MM.1S (cell line): Measurements from ENCODE around the gene VMP1.

Source experiments
- DNase-seq: peaks from one replicate; pipeline ENCODE4 v3.0.0-alpha.2; 2015
- H2AFZ ChIP-seq: fragments of 300-600 bp; sonication (generic); 2 replicates; pipeline ENCODE4 v1.6.0; 2016; ENCODE audit warnings: antibody characterized with exemption, low read length
- H3F3A ChIP-seq: fragments of 300-600 bp; sonication (generic); 2 replicates; pipeline ENCODE4 v1.6.1; 2016; ENCODE audit warnings: mild to moderate bottlenecking, antibody characterized with exemption, low read length, moderate library complexity, mixed read lengths; ENCODE audit not compliant: insufficient read depth
- H3K27ac ChIP-seq: fragments of 300-600 bp; sonication (generic); 2 replicates; pipeline ENCODE4 v1.5.1; 2016; ENCODE audit warnings: mild to moderate bottlenecking, low read length
- H3K27me3 ChIP-seq: fragments of 300-600 bp; sonication (generic); replicated peaks from 2 replicates; pipeline ENCODE4 v1.6.0; 2016; ENCODE audit warnings: low read length; ENCODE audit not compliant: insufficient read depth
- H3K36me3 ChIP-seq: fragments of 300-600 bp; sonication (generic); replicated peaks from 2 replicates; pipeline ENCODE4 v1.6.1; 2016; ENCODE audit warnings: mild to moderate bottlenecking, low read length, mixed read lengths; ENCODE audit not compliant: insufficient read depth
- H3K4me1 ChIP-seq: fragments of 300-600 bp; sonication (generic); 2 replicates; pipeline ENCODE4 v1.6.1; 2016; ENCODE audit warnings: low read length, mixed read lengths
- H3K4me2 ChIP-seq: fragments of 300-600 bp; sonication (generic); 2 replicates; pipeline ENCODE4 v1.6.0; 2016; ENCODE audit warnings: low read depth, low read length
- H3K4me3 ChIP-seq: fragments of 300-600 bp; sonication (generic); 2 replicates; pipeline ENCODE4 v1.5.1; 2016; ENCODE audit warnings: low read length, mixed read lengths
- H3K79me2 ChIP-seq: fragments of 300-600 bp; sonication (generic); 2 replicates; pipeline ENCODE4 v1.6.1; 2016; ENCODE audit warnings: mixed run types, low read length, mixed read lengths
- H3K9ac ChIP-seq: fragments of 300-600 bp; sonication (generic); 2 replicates; pipeline ENCODE4 v1.6.1; 2016; ENCODE audit warnings: low read length, mixed read lengths
- H3K9me2 ChIP-seq: fragments of 300-600 bp; sonication (generic); replicated peaks from 2 replicates; pipeline ENCODE4 v1.6.1; 2016; ENCODE audit warnings: mild to moderate bottlenecking, low read length, mixed read lengths; ENCODE audit not compliant: insufficient read depth
- H3K9me3 ChIP-seq: fragments of 300-600 bp; sonication (generic); replicated peaks from 2 replicates; pipeline ENCODE4 v1.6.1; 2016; ENCODE audit warnings: mild to moderate bottlenecking, low read length, mixed read lengths; ENCODE audit not compliant: insufficient read depth
- H4K20me1 ChIP-seq: fragments of 300-600 bp; sonication (generic); 2 replicates; pipeline ENCODE4 v1.6.1; 2016; ENCODE audit warnings: mild to moderate bottlenecking, low read length, moderate library complexity, mixed read lengths; ENCODE audit not compliant: insufficient read depth
- CTCF ChIP-seq: fragments of 300-600 bp; sonication (generic); IDR thresholded peaks from 2 replicates; pipeline ENCODE4 v1.5.1; 2016; ENCODE audit warnings: antibody characterized with exemption, low read length, mixed read lengths
- EZH2 ChIP-seq: fragments of 300-600 bp; sonication (generic); optimal IDR thresholded peaks from 2 replicates; pipeline ENCODE3; 2017; ENCODE audit warnings: low read depth, mild to moderate bottlenecking, antibody characterized with exemption, low read length, mixed read lengths
- EZH2phosphoT487 ChIP-seq: fragments of 300-600 bp; sonication (generic); IDR thresholded peaks from 2 replicates; pipeline ENCODE4 v1.6.1; 2018; ENCODE audit warnings: antibody characterized with exemption, low read length

VMP1 gene

GRCh38 chr17:59767176-59767575, 59.7 kb downstream of the VMP1 start:
- no peak for TF ChIP-seq EZH2
- no peak for TF ChIP-seq EZH2phosphoT487
- no peak for TF ChIP-seq CTCF
- Histone ChIP-seq H3K9me2 (no peaks in the 10 kb centered on the region), H3K79me2 (no peaks in the 10 kb centered on the region), H3K4me2 (no peak overlapping the region), H3F3A (no peaks in the 10 kb centered on the region), H4K20me1 (no peaks in the 10 kb centered on the region), H3K27me3 (no peaks in the 10 kb centered on the region), H3K4me3 (no peak overlapping the region), H3K9ac (no peak overlapping the region), H3K9me3 (no peaks in the 10 kb centered on the region), H3K4me1 (no peaks in the 10 kb centered on the region), H3K27ac (no peak overlapping the region), H2AFZ (no peak overlapping the region), H3K36me3 (no peaks in the 10 kb centered on the region)
- DNase-seq, result no peak

- no peaks in the 10 kb centered on the region for H3K27me3 ChIP-seq
- H3F3A ChIP-seq, result no peaks in the 10 kb centered on the region
- H4K20me1 ChIP-seq, result no peaks in the 10 kb centered on the region
- DNase-seq, result no peak
- H3K79me2 ChIP-seq, result no peaks in the 10 kb centered on the region
- no peak overlapping the region for H3K27ac ChIP-seq
- no peaks in the 10 kb centered on the region for H3K9me2 ChIP-seq
- H3K9ac ChIP-seq, result no peak overlapping the region
- no peak overlapping the region for H2AFZ ChIP-seq
- H3K4me3 ChIP-seq, result no peak overlapping the region
- no peaks in the 10 kb centered on the region for H3K9me3 ChIP-seq
- H3K36me3 ChIP-seq, result no peaks in the 10 kb centered on the region; the same call in 1 of the 2 replicates
- no peaks in the 10 kb centered on the region for H3K4me1 ChIP-seq
- TF ChIP-seq EZH2, result no peak
- no peak for TF ChIP-seq EZH2phosphoT487
- TF ChIP-seq CTCF, result no peak
- H3K4me2 ChIP-seq, result no peak overlapping the region
These were observed 62.4 kb downstream of the VMP1 start for GRCh38 chr17:59769887-59770286.

- Histone ChIP-seq H3K9ac (no peak overlapping the region), H3F3A (no peaks in the 10 kb centered on the region), H3K4me3 (no peak overlapping the region), H3K9me3 (no peaks in the 10 kb centered on the region), H3K4me2 (no peak overlapping the region), H2AFZ (no peak overlapping the region), H3K36me3 (no peaks in the 10 kb centered on the region; the same call in 1 of the 2 replicates), H3K27me3 (no peaks in the 10 kb centered on the region), H4K20me1 (no peaks in the 10 kb centered on the region), H3K27ac (no peak overlapping the region), H3K9me2 (no peaks in the 10 kb centered on the region), H3K4me1 (no peaks in the 10 kb centered on the region), H3K79me2 (no peaks in the 10 kb centered on the region)
- no peak for DNase-seq
- no peak for TF ChIP-seq EZH2
These were observed 63.6 kb downstream of the VMP1 start for GRCh38 chr17:59771093-59771492.

GRCh38 chr17:59775786-59776350, 68.4 kb downstream of the VMP1 start:
- Histone ChIP-seq H3F3A (no peaks in the 10 kb centered on the region), H3K36me3 (no peaks in the 10 kb centered on the region; the same call in 1 of the 2 replicates), H3K27me3 (no peaks in the 10 kb centered on the region), H3K9me3 (no peaks in the 10 kb centered on the region), H3K9me2 (no peaks in the 10 kb centered on the region), H3K79me2 (no peaks in the 10 kb centered on the region), H4K20me1 (no peaks in the 10 kb centered on the region), H3K27ac (no peak overlapping the region), H3K4me2 (no peak overlapping the region), H3K4me1 (no peaks in the 10 kb centered on the region), H2AFZ (no peak overlapping the region), H3K4me3 (no peak overlapping the region), H3K9ac (no peak overlapping the region)
- TF ChIP-seq CTCF (no peak), EZH2phosphoT487 (no peak), EZH2 (no peak)
- DNase-seq, result no peak
